ENCODE results near the gene CYP3A7.
"Not testable (repeated sequence)": the region's sequence is repeated elsewhere in the genome, so short reads cannot be mapped to it uniquely, and the experiment has no call there.

The CYP3A7 gene

DNA sequence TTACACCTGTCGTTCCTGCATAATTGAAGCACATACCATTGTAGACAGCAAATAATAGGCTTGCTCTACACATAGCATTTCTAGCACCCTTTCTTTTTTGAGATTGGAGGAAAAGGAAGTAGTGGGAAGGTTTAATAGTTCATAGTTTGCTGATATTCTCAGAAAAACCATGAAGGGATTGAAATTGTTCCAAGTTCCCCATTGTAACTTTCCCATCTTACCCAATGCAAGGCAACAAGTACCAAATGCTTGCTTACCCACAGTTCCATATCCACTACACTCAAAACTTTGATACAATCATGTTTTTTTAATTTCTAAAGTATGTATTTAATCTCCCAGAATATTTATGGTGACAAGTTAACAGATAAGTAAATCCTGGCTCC, 69.0 kb downstream of the CYP3A7 start:
- DNase-seq (ENCODE audit: low spot score) = no peak

DNA sequence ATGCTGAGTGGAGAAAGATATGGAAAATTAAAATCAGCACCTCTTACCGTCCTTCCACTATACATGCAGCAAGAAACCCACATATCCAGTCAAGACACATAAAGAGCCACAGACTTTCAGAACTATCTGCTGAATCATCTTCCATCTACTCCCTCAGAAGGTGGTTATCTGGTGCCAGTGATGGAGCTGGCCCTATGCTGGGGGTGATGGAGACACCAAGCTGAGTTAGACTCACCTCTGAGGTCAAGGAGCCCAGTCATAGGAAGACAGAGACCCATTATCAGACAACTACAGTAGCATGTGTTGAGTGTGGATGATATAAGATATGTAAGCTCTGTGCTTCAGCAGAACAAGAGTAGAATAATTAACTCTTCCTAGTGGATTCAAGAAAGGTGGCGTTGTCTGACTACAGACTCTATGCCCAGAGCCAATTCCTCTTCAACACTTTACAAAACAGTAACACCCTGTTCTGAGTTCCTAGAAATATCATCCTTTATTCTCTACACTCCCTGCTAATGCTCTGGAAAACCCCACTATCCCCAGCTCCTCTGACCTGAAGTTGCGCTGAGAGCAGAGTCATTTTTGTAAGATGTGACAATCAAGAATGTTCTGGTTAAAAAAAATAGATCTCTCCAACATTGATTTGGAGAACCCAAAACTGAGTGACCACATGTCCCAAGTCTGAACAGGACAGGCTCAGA, 69.5 kb downstream of the CYP3A7 start:
- DNase-seq (ENCODE audit: low spot score) = no peak

DNA sequence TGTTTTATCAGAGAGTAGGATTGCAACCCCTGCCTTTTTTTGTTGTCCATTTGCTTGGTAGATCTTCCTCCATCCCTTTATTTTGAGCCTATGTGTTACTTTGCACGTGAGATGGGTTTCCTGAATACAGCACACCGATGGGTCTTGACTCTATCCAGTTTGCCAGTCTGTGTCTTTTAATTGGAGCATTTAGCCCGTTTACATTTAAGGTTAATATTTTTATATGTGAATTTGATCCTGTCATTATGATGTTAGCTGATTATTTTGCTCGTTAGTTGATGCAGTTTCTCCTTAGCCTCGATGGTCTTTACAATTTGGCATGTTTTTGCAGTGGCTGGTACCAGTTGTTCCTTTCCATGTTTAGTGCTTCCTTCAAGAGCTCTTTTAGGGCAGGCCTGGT, 77.1 kb downstream of the CYP3A7 start:
- DNase-seq (ENCODE audit: low spot score) = not testable (repeated sequence)
